GM21723 (cell line): ENCODE measurements around the gene INTS12.
"Not testable (repeated sequence)": the region's sequence is repeated elsewhere in the genome, so short reads cannot be mapped to it uniquely, and the experiment has no call there.

Experiments
- ATAC-seq: cut with Tn5 transposase; IDR thresholded peaks from one replicate; pipeline ENCODE4 v1.9.1; 2021; ENCODE audit warnings: mild to moderate bottlenecking, moderate library complexity; ENCODE audit not compliant: unreplicated experiment

INTS12 gene

GRCh38 chr4:105708181-105709080 is at the start of gene INTS12, which contains the start of gene GSTCD:
Gene INTS12 (minus strand): TSS chr4:105708689. CDS start chr4:105700005, 8,684 bp downstream.
Gene GSTCD (plus strand): TSS chr4:105708784. CDS start chr4:105717614, 8,830 bp downstream.
- peak; percentile 82 for ATAC-seq

- no peak for ATAC-seq
Measured at GRCh38 chr4:105755375-105755774, 46.9 kb upstream of the INTS12 start.

GRCh38 chr4:105753361-105753760 is 44.9 kb upstream of the INTS12 start:
- ATAC-seq = no peak

GRCh38 chr4:105751718-105752299 is 43.3 kb upstream of the INTS12 start:
- no peak for ATAC-seq

GRCh38 chr4:105748222-105748621 is 39.7 kb upstream of the INTS12 start:
- no peak for ATAC-seq

- ATAC-seq = no peak
Measured at GRCh38 chr4:105741548-105741947, 33.1 kb upstream of the INTS12 start.

- ATAC-seq = not testable (repeated sequence)
Measured at GRCh38 chr4:105735217-105735616, 26.7 kb upstream of the INTS12 start.

- ATAC-seq = not testable (repeated sequence)
Measured at GRCh38 chr4:105729895-105730294, 21.4 kb upstream of the INTS12 start.

- no peak for ATAC-seq
Measured at GRCh38 chr4:105725623-105726022, 17.1 kb upstream of the INTS12 start.

- no peak for ATAC-seq
Measured at GRCh38 chr4:105719204-105719603, 10.7 kb upstream of the INTS12 start.

GRCh38 chr4:105715692-105716278 is 7.3 kb upstream of the INTS12 start:
- ATAC-seq = no peak

GRCh38 chr4:105714932-105715331 is 6.4 kb upstream of the INTS12 start:
- no peak for ATAC-seq

- peak; percentile 70 for ATAC-seq
Measured at GRCh38 chr4:105714071-105714521, 5.6 kb upstream of the INTS12 start.

GRCh38 chr4:105712766-105713165 is 4.3 kb upstream of the INTS12 start:
- no peak for ATAC-seq

GRCh38 chr4:105710678-105711077 is 2.2 kb upstream of the INTS12 start:
- ATAC-seq = no peak

- no peak for ATAC-seq
Measured at GRCh38 chr4:105710012-105710600, 1.6 kb upstream of the INTS12 start.

- peak; percentile 39 for ATAC-seq
Measured at GRCh38 chr4:105709081-105709450, 577 bp upstream of the INTS12 start.

GRCh38 chr4:105707782-105708180 is 708 bp downstream of the INTS12 start:
- no peak for ATAC-seq

- ATAC-seq = no peak
Measured at GRCh38 chr4:105698607-105699006, 9.9 kb downstream of the INTS12 start.

- ATAC-seq = not testable (repeated sequence)
Measured at GRCh38 chr4:105695832-105696231, 12.7 kb downstream of the INTS12 start.

- not testable (repeated sequence) for ATAC-seq
Measured at GRCh38 chr4:105694812-105695211, 13.7 kb downstream of the INTS12 start.
